HCT116 (cell line): Measurements from ENCODE around the gene COL5A3. TPM values are rescaled to one million over a fixed set of nuclear protein-coding genes. Genes with fewer than 3 reads are reported as not detected.

Source experiments
- ATAC-seq: fragments of 200-7000 bp; cut with Tn5 transposase; 2 replicates; pipeline ENCODE4 v1.9.1; 2020; ENCODE audit warnings: mild to moderate bottlenecking, moderate library complexity
- BruUV-seq: library from RNA; stranded (reverse); fragments of 400-500 nt; replicated peaks from 2 replicates; lab custom pipeline; 2021; lab: Mats Ljungman, UMichigan
- CTCF ChIA-PET: fragments of 300-600 bp; sonication (Branson Sonifier 250); formaldehyde crosslinking; loops from one replicate; lab custom pipeline; 2021; ENCODE audit warnings: antibody characterized with exemption; lab: Charles Lee
- POLR2A ChIA-PET: fragments of 300-600, 350-600 bp; sonication (Branson Sonifier 250); formaldehyde crosslinking; loops from one replicate; lab custom pipeline; 2021; ENCODE audit warnings: antibody characterized with exemption; lab: Charles Lee
- RAD21 ChIA-PET, 2 experiments: fragments of 300-600 bp; sonication (Branson Sonifier 250); formaldehyde crosslinking; loops; one replicate each; lab custom pipeline; 2023; ENCODE audit warnings: low total read pairs in 2 of 2; ENCODE audit not compliant: uncharacterized antibody in 2 of 2, unreplicated experiment in 2 of 2, low non-redundant PET in 1 of 2; lab: Charles Lee
- DNase-seq: peaks from one replicate; pipeline ENCODE4 v3.0.0-alpha.2; 2010; ENCODE audit warnings: low read depth, low spot score
- H2AFZ ChIP-seq: fragments of 200-600 bp; shearing (Covaris generic), sonication (generic); 2 replicates; pipeline ENCODE4 v1.6.1; 2017; ENCODE audit warnings: low read depth, mixed run types, mixed read lengths, antibody characterized with exemption, low read length; ENCODE audit not compliant: poor library complexity, severe bottlenecking
- H3K27ac ChIP-seq: 2 replicates; pipeline ENCODE4 v1.5.1; 2012; ENCODE audit warnings: low read depth, low read length
- H3K27me3 ChIP-seq: fragments of 200-600 bp; sonication (generic); 2 replicates; pipeline ENCODE4 v1.6.1; 2016; ENCODE audit warnings: mixed run types, low read length, mixed read lengths; ENCODE audit not compliant: insufficient read depth
- H3K36me3 ChIP-seq, 2 experiments: fragments of 200-500 bp in 1 of 2; fragments of 200-600 bp in 1 of 2; sonication (Bioruptor generic) in 1 of 2; sonication (generic) in 1 of 2; 2 replicates each; pipeline versions ENCODE4 v1.5.1 to v1.6.1; 2014 to 2016; ENCODE audit warnings: low read length in 2 of 2, inconsistent platforms in 1 of 2, mixed read lengths in 1 of 2, mixed run types in 1 of 2; ENCODE audit not compliant: insufficient read depth in 2 of 2, control insufficient read depth in 1 of 2
- H3K4me1 ChIP-seq, 2 experiments: fragments of 200-600 bp in 1 of 2; sonication (generic) in 1 of 2; 2 replicates each; pipeline versions ENCODE4 v1.5.1 to v1.6.1; 2012 to 2017; ENCODE audit warnings: low read length in 2 of 2, inconsistent platforms in 1 of 2, mild to moderate bottlenecking in 1 of 2, mixed read lengths in 1 of 2, mixed run types in 1 of 2, moderate library complexity in 1 of 2; ENCODE audit not compliant: insufficient read depth in 2 of 2, control insufficient read depth in 1 of 2
- H3K4me2 ChIP-seq: fragments of 200-600 bp; sonication (generic); 2 replicates; pipeline ENCODE4 v1.6.1; 2017; ENCODE audit warnings: mixed run types, low read length, mixed read lengths
- H3K4me3 ChIP-seq, 2 experiments: fragments of 200-600 bp in 1 of 2; sonication (generic) in 1 of 2; replicated peaks in 1 of 2; 2 replicates each; pipeline ENCODE4 v1.5.1; 2011 to 2016; ENCODE audit warnings: low read length in 2 of 2, control low read depth in 1 of 2, low read depth in 1 of 2, mild to moderate bottlenecking in 1 of 2, mixed read lengths in 1 of 2, mixed run types in 1 of 2
- H3K79me2 ChIP-seq: fragments of 200-600 bp; sonication (generic); 2 replicates; pipeline ENCODE4 v1.6.1; 2017; ENCODE audit warnings: mild to moderate bottlenecking, mixed run types, low read length, moderate library complexity, mixed read lengths; ENCODE audit not compliant: insufficient read depth
- H3K9ac ChIP-seq: fragments of 200-600 bp; sonication (generic); 2 replicates; pipeline ENCODE4 v1.6.1; 2016; ENCODE audit warnings: low read length, mixed read lengths
- H3K9me2 ChIP-seq: fragments of 200-600 bp; sonication (generic), shearing (Covaris generic); 2 replicates; pipeline ENCODE4 v1.6.1; 2017; ENCODE audit warnings: mixed run types, mild to moderate bottlenecking, moderate library complexity; ENCODE audit not compliant: insufficient read depth
- H3K9me3 ChIP-seq, 2 experiments: fragments of 200-500 bp in 1 of 2; fragments of 200-600 bp in 1 of 2; sonication (Bioruptor generic) in 1 of 2; sonication (generic) in 1 of 2; 2 replicates each; pipeline ENCODE4 v1.6.1; 2014 to 2017; ENCODE audit warnings: low read length in 2 of 2, mixed read lengths in 2 of 2, inconsistent platforms in 1 of 2, low read depth in 1 of 2, mild to moderate bottlenecking in 1 of 2, mixed run types in 1 of 2, moderate library complexity in 1 of 2; ENCODE audit not compliant: control insufficient read depth in 1 of 2, insufficient read depth in 1 of 2
- H4K20me1 ChIP-seq: fragments of 200-600 bp; sonication (generic), shearing (Covaris generic); 2 replicates; pipeline ENCODE4 v1.6.1; 2017; ENCODE audit warnings: mixed run types, mild to moderate bottlenecking, moderate library complexity; ENCODE audit not compliant: insufficient read depth
- CTCF ChIP-seq, 3 experiments: fragments of 200-600 bp in 1 of 3; sonication (generic) in 1 of 3; IDR thresholded peaks in 2 of 3; conservative IDR thresholded peaks in 1 of 3; 2 replicates each; pipeline ENCODE4 v1.5.1; 2012 to 2017; ENCODE audit warnings: low read depth in 2 of 3, low read length in 2 of 3, antibody characterized with exemption in 1 of 3, borderline replicate concordance in 1 of 3, control low read depth in 1 of 3, mild to moderate bottlenecking in 1 of 3, mixed read lengths in 1 of 3, mixed run types in 1 of 3, moderate library complexity in 1 of 3; ENCODE audit not compliant: insufficient read depth in 1 of 3
- EGR1 ChIP-seq: IDR thresholded peaks from 2 replicates; pipeline ENCODE4 v1.6.1; 2012; ENCODE audit warnings: low read depth
- ELF1 ChIP-seq: IDR thresholded peaks from 2 replicates; pipeline ENCODE4 v1.6.1; 2012; ENCODE audit warnings: low read depth, borderline replicate concordance
- EZH2phosphoT487 ChIP-seq: fragments of 200-600 bp; IDR thresholded peaks from 2 replicates; pipeline ENCODE4 v1.6.1; 2018; ENCODE audit warnings: antibody characterized with exemption, borderline replicate concordance
- FOSL1 ChIP-seq: IDR thresholded peaks from 2 replicates; pipeline ENCODE4 v1.6.1; 2012; ENCODE audit warnings: low read depth
- POLR2A ChIP-seq: IDR thresholded peaks from 2 replicates; pipeline ENCODE4 v1.7.0; 2011; ENCODE audit warnings: borderline replicate concordance; ENCODE audit not compliant: insufficient read depth, insufficient read length; ENCODE audit errors: extremely low read depth
- POLR2AphosphoS5 ChIP-seq: IDR thresholded peaks from 2 replicates; pipeline ENCODE4 v1.6.1; 2011; ENCODE audit warnings: mild to moderate bottlenecking, low read depth, low read length, moderate library complexity
- REST ChIP-seq: IDR thresholded peaks from 2 replicates; pipeline ENCODE4 v1.6.1; 2012; ENCODE audit warnings: low read depth
- SRF ChIP-seq: IDR thresholded peaks from 2 replicates; pipeline ENCODE4 v1.6.1; 2012; ENCODE audit warnings: low read depth
- TCF7L2 ChIP-seq: IDR thresholded peaks from 2 replicates; pipeline ENCODE4 v1.7.0; 2011; ENCODE audit warnings: borderline replicate concordance, inconsistent platforms; ENCODE audit not compliant: insufficient read depth, insufficient read length; ENCODE audit errors: extremely low read depth
- YY1 ChIP-seq: IDR thresholded peaks from 2 replicates; pipeline ENCODE4 v1.6.1; 2011; ENCODE audit warnings: low read length, low read depth, moderate library complexity, mild to moderate bottlenecking; ENCODE audit not compliant: insufficient replicate concordance; ENCODE audit errors: extremely low read depth
- ZBTB33 ChIP-seq: IDR thresholded peaks from 2 replicates; pipeline ENCODE4 v1.6.1; 2011; ENCODE audit warnings: mild to moderate bottlenecking, low read length, moderate library complexity; ENCODE audit not compliant: insufficient replicate concordance; ENCODE audit errors: extremely low read depth
- intact Hi-C: fragments of 100-400 bp; cut with micrococcal nuclease; formaldehyde crosslinking; loops from 2 replicates; pipeline ENCODE4 v1.10.0; 2022
- total RNA-seq: library from RNA; stranded (reverse); gene quantifications from one replicate; pipeline ENCODE4 v1.2.1, GENCODE V29; 2021; ENCODE audit not compliant: unreplicated experiment

COL5A3 gene
- total RNA-seq, 1 experiment from 2014 or later = 0.15 TPM

- TF ChIP-seq ZBTB33 = no peak
- no peak for TF ChIP-seq SRF
- TF ChIP-seq ELF1 = no peak
- TF ChIP-seq TCF7L2 = peak; percentile 47
- no peak for TF ChIP-seq EZH2phosphoT487
These were observed 17.1 kb upstream of the COL5A3 start (continued) for GRCh38 chr19:10027158-10027997.

GRCh38 chr19:10026744-10027143 is 16.4 kb upstream of the COL5A3 start:
- H3K9me2 ChIP-seq = no peaks in the 10 kb centered on the region
- no peaks in the 10 kb centered on the region for H3K36me3 ChIP-seq
- H3K27me3 ChIP-seq = no peaks in the 10 kb centered on the region
- peaks cover 7 to 13% of the 10 kb centered on the region in 2 experiments for H3K4me1 ChIP-seq
- no peak overlapping the region for H3K9ac ChIP-seq
- no peaks in the 10 kb centered on the region for H4K20me1 ChIP-seq
- ATAC-seq (no peak), DNase-seq (no peak)
- H3K27ac ChIP-seq = no peak overlapping the region
- ChIA-PET CTCF (interaction anchor here (0.8 to 1.7 kb wide), 7 partner anchors 8 to 95 kb away, joined by 3 to 29 read pairs (median 6); partner anchors contain the start of gene RDH8), RAD21 (no interaction called here), POLR2A (interaction anchor here (1.0 to 1.2 kb wide), 2 partner anchors 11 to 79 kb away, joined by 3 read pairs; no protein-coding TSS in a partner anchor)
- no peaks in the 10 kb centered on the region for H3K79me2 ChIP-seq
- no TSS peak for BruUV-seq
- no peaks in the 10 kb centered on the region for H3K9me3 ChIP-seq
- peak overlapping the region; percentile 6 for H2AFZ ChIP-seq
- H3K4me3 ChIP-seq = no peak overlapping the region
- H3K4me2 ChIP-seq = peak overlapping the region; percentile 62; the same call in 1 of the 2 replicates
- TF ChIP-seq EGR1 (no peak), CTCF (IDR thresholded peaks at IDR 0.05 in 2 of 3, conservative IDR thresholded peaks at IDR 0.05 in 1 of 3; ENCODE audit: borderline replicate concordance in 1 of 3, insufficient read depth in 1 of 3, low read depth in 2 of 3, low read length in 2 of 3) (no peak), FOSL1 (no peak), YY1 (no peak), POLR2A (no peak), ELF1 (no peak), POLR2AphosphoS5 (no peak), REST (no peak)
- TF ChIP-seq, all 23 proteins: peak for 0
- intact Hi-C loops = loop anchor here (1.0 kb wide), 1 partner anchor 92 kb away; no protein-coding TSS in a partner anchor
